HepG2 (cell line): ENCODE results near the gene INHBB. TPM values are rescaled to one million over a fixed set of nuclear protein-coding genes. Genes with fewer than 3 reads are reported as not detected.

Experiments used
- CREB1 ChIP-seq, 2 experiments: fragments of 450-650 bp in 1 of 2; IDR thresholded peaks; 2 replicates each; pipeline ENCODE4 v1.6.1; 2016 to 2017; ENCODE audit warnings: control low read depth in 1 of 2, mild to moderate bottlenecking in 1 of 2, missing compliant biosample characterization in 1 of 2, missing genetic modification characterization in 1 of 2
- DMTF1 ChIP-seq: sonication (generic); formaldehyde crosslinking; IDR thresholded peaks from 2 replicates; pipeline ENCODE4 v1.4.0; 2020; ENCODE audit warnings: mild to moderate bottlenecking, missing genetic modification reagents
- DPF2 ChIP-seq: sonication (generic); formaldehyde crosslinking; IDR thresholded peaks from 2 replicates; pipeline ENCODE4 v1.4.0; 2020; ENCODE audit warnings: mild to moderate bottlenecking, low read depth, missing genetic modification reagents, borderline replicate concordance
- FOXO4 ChIP-seq: sonication (generic); formaldehyde crosslinking; conservative IDR thresholded peaks from 2 replicates; pipeline ENCODE4 v1.8.1; 2023; ENCODE audit warnings: missing genetic modification reagents
- HDAC6 ChIP-seq: fragments of 200-600 bp; sonication (generic); IDR thresholded peaks from 2 replicates; pipeline ENCODE4 v1.7.0; 2017; ENCODE audit warnings: mild to moderate bottlenecking, antibody characterized with exemption, low read length, low read depth
- HES4 ChIP-seq: sonication (generic); formaldehyde crosslinking; IDR thresholded peaks from 2 replicates; pipeline ENCODE4 v1.9.0; 2021; ENCODE audit warnings: mild to moderate bottlenecking, missing genetic modification reagents, borderline replicate concordance
- HHEX ChIP-seq: IDR thresholded peaks from 2 replicates; pipeline ENCODE4 v1.6.1; 2016; ENCODE audit warnings: control low read depth
- MBD4 ChIP-seq: IDR thresholded peaks from 2 replicates; pipeline ENCODE4 v1.6.1; 2012; ENCODE audit warnings: low read length, inconsistent platforms, borderline replicate concordance
- NCOA1 ChIP-seq: sonication (generic); formaldehyde crosslinking; IDR thresholded peaks from 2 replicates; pipeline ENCODE4 v1.9.0; 2021; ENCODE audit warnings: missing genetic modification reagents
- NFYC ChIP-seq: IDR thresholded peaks from 2 replicates; pipeline ENCODE4 v1.6.1; 2016; ENCODE audit warnings: missing genetic modification reagents, missing compliant biosample characterization
- PHF8 ChIP-seq: sonication (generic); formaldehyde crosslinking; IDR thresholded peaks from 2 replicates; pipeline ENCODE4 v1.5.0; 2020; ENCODE audit warnings: missing genetic modification reagents
- PRMT3 ChIP-seq: sonication (generic); formaldehyde crosslinking; IDR thresholded peaks from 2 replicates; pipeline ENCODE4 v1.8.1; 2022; ENCODE audit warnings: low read depth, mild to moderate bottlenecking, moderate library complexity, missing genetic modification reagents, borderline replicate concordance
- RBFOX2 ChIP-seq: fragments of 200-400 bp; formaldehyde crosslinking; IDR thresholded peaks from 2 replicates; pipeline ENCODE4 v1.6.1; 2017; ENCODE audit warnings: low read depth, mild to moderate bottlenecking, low read length
- TAF15 ChIP-seq: fragments of 200-400 bp; formaldehyde crosslinking; IDR thresholded peaks from one replicate; pipeline ENCODE4 v1.6.1; 2018; ENCODE audit warnings: mild to moderate bottlenecking, low read depth, low read length; ENCODE audit not compliant: poor library complexity, severe bottlenecking
- ZFY ChIP-seq: sonication (generic); formaldehyde crosslinking; IDR thresholded peaks from 2 replicates; pipeline ENCODE4 v1.4.0; 2020; ENCODE audit warnings: missing genetic modification reagents
- ZNF264 ChIP-seq: sonication (generic); formaldehyde crosslinking; IDR thresholded peaks from 2 replicates; pipeline ENCODE4 v1.4.0; 2020; ENCODE audit warnings: missing genetic modification reagents
- ZNF562 ChIP-seq: sonication (generic); formaldehyde crosslinking; IDR thresholded peaks from 2 replicates; pipeline ENCODE4 v1.8.0; 2022; ENCODE audit warnings: missing genetic modification reagents, borderline replicate concordance
- ZNF572 ChIP-seq: sonication (generic); formaldehyde crosslinking; IDR thresholded peaks from 2 replicates; pipeline ENCODE4 v1.5.1; 2020; ENCODE audit warnings: mild to moderate bottlenecking, missing genetic modification reagents
- ZNF691 ChIP-seq: sonication (generic); formaldehyde crosslinking; IDR thresholded peaks from 2 replicates; pipeline ENCODE4 v1.4.0; 2020; ENCODE audit warnings: missing genetic modification reagents, low read depth, mild to moderate bottlenecking, borderline replicate concordance
- ZNF7 ChIP-seq: IDR thresholded peaks from 2 replicates; pipeline ENCODE4 v1.6.1; 2016; ENCODE audit warnings: missing biosample characterization, missing genetic modification reagents
- ZNF768 ChIP-seq: sonication (generic); formaldehyde crosslinking; IDR thresholded peaks from 2 replicates; pipeline ENCODE4 v1.4.0; 2020; ENCODE audit warnings: missing genetic modification reagents
- polyA plus RNA-seq, 8 experiments: library from polyadenylated mRNA; depleted of rRNA in 3 of 8; stranded (reverse) in 7 of 8; unstranded in 1 of 8; fragments of >200 nt; fragmentation: Illumina TruSeq in 4 of 8; extraction: Trizol in 4 of 8; gene quantifications; 2 replicates each; pipeline versions ENCODE4 v1.2.1 to v1.2.3, GENCODE V29; 2011 to 2016; ENCODE audit warnings: low read depth in 4 of 8, missing spikeins in 1 of 8, mixed read lengths in 1 of 8; ENCODE audit not compliant: insufficient read depth in 1 of 8
- total RNA-seq, 5 experiments: library from RNA; depleted of rRNA; stranded (reverse); fragments of >200 nt; fragmentation: Illumina TruSeq; extraction: Trizol; gene quantifications; 2 replicates each; pipeline ENCODE4 v1.2.3, GENCODE V29; 2016; ENCODE audit warnings: low read depth in 1 of 5
- TF ChIP-seq, protein P1 (sequence below), 2 experiments: sonication (generic) in 1 of 2; formaldehyde crosslinking in 1 of 2; IDR thresholded peaks; 2 replicates each; pipeline versions ENCODE4 v1.5.1 to v1.6.1; 2011 to 2020; ENCODE audit warnings: borderline replicate concordance in 1 of 2, low read depth in 1 of 2, low read length in 1 of 2, mild to moderate bottlenecking in 1 of 2, missing genetic modification reagents in 1 of 2, moderate library complexity in 1 of 2

INHBB gene
- total and polyA plus RNA-seq, 2 of the 13 experiments (the other 11 are each of a cell fraction or from before 2014, with no cell fraction given), result 0.20 to 1.7 TPM

GRCh38 chr2:120398996-120399888 lies 53.3 kb downstream of the INHBB start (continued):
- no peak for TF ChIP-seq FOXO4 (CRISPR knock-in tag)
- TF ChIP-seq, protein P1, sequence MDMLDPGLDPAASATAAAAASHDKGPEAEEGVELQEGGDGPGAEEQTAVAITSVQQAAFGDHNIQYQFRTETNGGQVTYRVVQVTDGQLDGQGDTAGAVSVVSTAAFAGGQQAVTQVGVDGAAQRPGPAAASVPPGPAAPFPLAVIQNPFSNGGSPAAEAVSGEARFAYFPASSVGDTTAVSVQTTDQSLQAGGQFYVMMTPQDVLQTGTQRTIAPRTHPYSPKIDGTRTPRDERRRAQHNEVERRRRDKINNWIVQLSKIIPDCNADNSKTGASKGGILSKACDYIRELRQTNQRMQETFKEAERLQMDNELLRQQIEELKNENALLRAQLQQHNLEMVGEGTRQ (IDR thresholded peaks at IDR 0.05; ENCODE audit: low read depth, low read length), result no peak
- TF ChIP-seq, protein P1 (CRISPR knock-in tag; IDR thresholded peaks at IDR 0.05; ENCODE audit: borderline replicate concordance), result no peak
- TF ChIP-seq HHEX, result no peak
- peak; percentile 29; the same call in 1 of the 2 replicates for TF ChIP-seq ZNF264 (CRISPR knock-in tag)
- no peak for TF ChIP-seq PHF8 (CRISPR knock-in tag)
- peak; percentile 81; the same call in 1 of the 2 replicates for TF ChIP-seq PRMT3 (CRISPR knock-in tag)
- TF ChIP-seq RBFOX2, result no peak
- TF ChIP-seq NFYC, result 0 out of 2 replicates have a peak, but pooled peaks have one; percentile 21
- no peak for TF ChIP-seq ZNF562 (CRISPR knock-in tag)
- TF ChIP-seq ZNF572 (CRISPR knock-in tag), result 0 out of 2 replicates have a peak, but pooled peaks have one; percentile 9
- TF ChIP-seq NCOA1, result no peak
- peak; percentile 75; the same call in 1 of the 2 replicates for TF ChIP-seq ZNF691 (CRISPR knock-in tag)
- no peak for TF ChIP-seq CREB1 (IDR thresholded peaks at IDR 0.05)
- TF ChIP-seq CREB1 (CRISPR knock-in tag; IDR thresholded peaks at IDR 0.05), result peak; percentile 66
- TF ChIP-seq DPF2 (CRISPR knock-in tag), result peak; percentile 88
- TF ChIP-seq HDAC6, result no peak
- 0 out of 2 replicates have a peak, but pooled peaks have one; percentile 48 for TF ChIP-seq DMTF1 (CRISPR knock-in tag)
- TF ChIP-seq ZFY (CRISPR knock-in tag), result peak; percentile 52
- peak; percentile 90 for TF ChIP-seq ZNF7 (CRISPR knock-in tag)
- no peak for TF ChIP-seq TAF15
- TF ChIP-seq MBD4, result no peak
- no peak; the same call in 1 of the 2 replicates for TF ChIP-seq HES4 (CRISPR knock-in tag)
- TF ChIP-seq ZNF768, result peak; percentile 27; the same call in 1 of the 2 replicates
